ENCODE results near the gene PPDPF.

DNA sequence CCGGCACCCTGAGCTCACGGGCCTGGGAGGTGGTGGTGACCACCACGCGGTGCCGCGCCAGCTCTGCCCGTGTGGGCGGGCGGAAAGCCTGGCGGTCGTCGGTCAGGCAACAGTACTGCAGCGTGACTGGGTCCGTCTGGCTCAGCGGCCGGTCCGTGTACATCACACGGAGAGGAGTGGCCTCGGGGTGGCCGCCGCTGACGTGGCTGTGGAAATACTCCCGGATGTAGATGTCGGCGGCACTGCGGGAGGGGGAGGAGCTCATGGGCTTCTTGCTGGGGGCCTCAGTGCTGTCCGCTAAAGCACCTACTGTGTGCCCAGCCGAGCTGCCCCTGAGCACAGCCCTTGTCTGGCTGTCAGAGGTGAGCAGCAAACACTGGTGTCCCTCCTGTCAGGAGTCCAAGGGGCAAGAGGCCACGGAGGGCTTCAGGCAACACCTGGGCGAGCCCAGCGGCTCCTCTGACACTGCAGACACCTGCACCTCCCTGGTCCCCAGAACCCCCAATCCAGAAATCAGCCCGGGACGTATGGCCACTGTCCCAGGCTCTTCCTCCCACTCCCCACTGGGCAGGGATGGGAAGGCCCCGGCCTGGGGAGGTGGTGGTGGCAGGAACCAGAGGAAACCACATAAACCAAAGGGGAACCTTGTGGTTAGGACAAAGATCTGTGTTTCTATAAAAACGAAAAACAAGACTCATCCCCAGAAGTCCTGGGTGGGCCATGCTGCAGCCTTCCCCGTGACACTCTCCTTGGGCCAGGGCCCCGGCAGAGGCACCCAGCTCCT, 47.0 kb downstream of the PPDPF start:
- TF ChIP-seq, protein P1, sequence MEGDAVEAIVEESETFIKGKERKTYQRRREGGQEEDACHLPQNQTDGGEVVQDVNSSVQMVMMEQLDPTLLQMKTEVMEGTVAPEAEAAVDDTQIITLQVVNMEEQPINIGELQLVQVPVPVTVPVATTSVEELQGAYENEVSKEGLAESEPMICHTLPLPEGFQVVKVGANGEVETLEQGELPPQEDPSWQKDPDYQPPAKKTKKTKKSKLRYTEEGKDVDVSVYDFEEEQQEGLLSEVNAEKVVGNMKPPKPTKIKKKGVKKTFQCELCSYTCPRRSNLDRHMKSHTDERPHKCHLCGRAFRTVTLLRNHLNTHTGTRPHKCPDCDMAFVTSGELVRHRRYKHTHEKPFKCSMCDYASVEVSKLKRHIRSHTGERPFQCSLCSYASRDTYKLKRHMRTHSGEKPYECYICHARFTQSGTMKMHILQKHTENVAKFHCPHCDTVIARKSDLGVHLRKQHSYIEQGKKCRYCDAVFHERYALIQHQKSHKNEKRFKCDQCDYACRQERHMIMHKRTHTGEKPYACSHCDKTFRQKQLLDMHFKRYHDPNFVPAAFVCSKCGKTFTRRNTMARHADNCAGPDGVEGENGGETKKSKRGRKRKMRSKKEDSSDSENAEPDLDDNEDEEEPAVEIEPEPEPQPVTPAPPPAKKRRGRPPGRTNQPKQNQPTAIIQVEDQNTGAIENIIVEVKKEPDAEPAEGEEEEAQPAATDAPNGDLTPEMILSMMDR (conservative IDR thresholded peaks at IDR 0.05 in 1 of 2, IDR thresholded peaks at IDR 0.05 in 1 of 2; ENCODE audit: extremely low read depth in 1 of 2, insufficient read depth in 1 of 2, low read depth in 1 of 2, low read length in 2 of 2) = no peak
- no peak for TF ChIP-seq EZH2 (IDR thresholded peaks at IDR 0.05; ENCODE audit: borderline replicate concordance, low read length)

Data from mammary epithelial cell (primary cell).